ENCODE data around the gene TIRAP. TPM values are rescaled to one million over a fixed set of nuclear protein-coding genes. Genes with fewer than 3 reads are reported as not detected.

The TIRAP gene
- total and polyA plus RNA-seq, 2 of the 8 experiments (the other 6 are each of a cell fraction or from before 2014, with no cell fraction given) = 5.3 TPM

GRCh38 chr11:126284829-126285228 is 1.9 kb downstream of the TIRAP start:
- Histone ChIP-seq H2BK120ac (replicated peaks; ENCODE audit: low read depth, low read length) (no peak overlapping the region), H3K79me1 (ENCODE audit: low read depth, low read length) (peaks cover 2% of the 10 kb centered on the region; the same call in 1 of the 2 replicates), H2BK15ac (ENCODE audit: low read length) (no peak overlapping the region), H2AK5ac (ENCODE audit: low read depth, low read length) (no peak overlapping the region), H3K4me1 (replicated peaks in 1 of 4; ENCODE audit: control insufficient read depth in 3 of 4, insufficient read depth in 4 of 4, low read length in 3 of 4) (peaks cover 0 to 6% (median 4%) of the 10 kb centered on the region in 4 experiments; a peak in 4 of 7 replicates), H3K27me3 (replicated peaks in 1 of 4; ENCODE audit: control insufficient read depth in 3 of 4, extremely low read depth in 1 of 4, insufficient read depth in 3 of 4, low read length in 3 of 4) (peaks cover 0 to 5% (median 2%) of the 10 kb centered on the region in 4 experiments; a peak in 4 of 7 replicates), H3K4ac (replicated peaks; ENCODE audit: insufficient read length, low read depth, low read length) (no peak overlapping the region), H3K9ac (replicated peaks in 1 of 4; ENCODE audit: extremely low read depth in 1 of 4, low read depth in 3 of 4, low read length in 3 of 4) (no peak overlapping the region), H3K23ac (ENCODE audit: insufficient read length) (no peak overlapping the region), H4K91ac (replicated peaks; ENCODE audit: insufficient read length, low read length) (no peak overlapping the region), H3K36me3 (ENCODE audit: control insufficient read depth in 2 of 4, insufficient read depth in 4 of 4, low read length in 3 of 4) (no peaks in the 10 kb centered on the region), H2BK12ac (ENCODE audit: low read depth, low read length) (no peak overlapping the region), H4K5ac (ENCODE audit: insufficient read length, low read depth, low read length) (no peak overlapping the region), H4K8ac (ENCODE audit: extremely low read depth, insufficient read depth, low read length) (no peak overlapping the region), H3K27ac (ENCODE audit: low read depth, low read length) (no peak overlapping the region), H3K4me3 (ENCODE audit: extremely low read depth in 1 of 4, insufficient read depth in 2 of 4, low read depth in 3 of 4, low read length in 4 of 4) (no peak overlapping the region), H3K14ac (ENCODE audit: insufficient read length) (no peak overlapping the region), H3K4me2 (ENCODE audit: insufficient read depth in 1 of 2, low read depth in 2 of 2, low read length in 2 of 2) (no peak overlapping the region), H3K79me2 (ENCODE audit: control insufficient read depth in 1 of 2, insufficient read depth in 2 of 2, low read length in 2 of 2) (no peaks in the 10 kb centered on the region), H2AFZ (ENCODE audit: low read length) (no peak overlapping the region), H4K20me1 (replicated peaks in 1 of 2; ENCODE audit: control insufficient read depth in 1 of 2, insufficient read depth in 2 of 2, low read length in 2 of 2) (no peaks in the 10 kb centered on the region), H2BK5ac (ENCODE audit: low read depth, low read length) (no peak overlapping the region), H3K56ac (replicated peaks; ENCODE audit: insufficient read length, low read depth, low read length) (no peak overlapping the region), H3K23me2 (ENCODE audit: low read depth, low read length) (peaks cover 13% of the 10 kb centered on the region), H3K9me3 (ENCODE audit: insufficient read depth in 2 of 2, low read depth in 1 of 2, low read length in 1 of 2) (no peaks in the 10 kb centered on the region), H3K18ac (ENCODE audit: extremely low read depth, low read length) (no peak overlapping the region), H2BK20ac (ENCODE audit: low read length) (no peak overlapping the region)
- 92% methylated on average over 6 of the region's 6 CpGs; no CpG with 5 or more reads in 1 of the 2 experiments for WGBS, 2 experiments (ENCODE audit: extremely low coverage in 1 of 2, insufficient coverage in 1 of 2, insufficient read length in 1 of 2, insufficient replicate concordance in 2 of 2, low coverage in 1 of 2, low lambda C conversion rate in 2 of 2, missing lambda C conversion rate in 1 of 2)
- ChIA-PET CTCF (ENCODE audit: partially characterized antibody) (interaction anchor here (1.1 kb wide), 1 partner anchor 13 kb away, joined by 3 read pairs; no protein-coding TSS in a partner anchor), POLR2A (ENCODE audit: partially characterized antibody) (interaction anchor here (0.7 to 1.8 kb wide), 3 partner anchors 10 to 144 kb away, joined by 4 to 5 read pairs (median 5); partner anchors contain the start of gene DCPS)
- TF ChIP-seq CHD1 (IDR thresholded peaks at IDR 0.05; ENCODE audit: low read depth, low read length) (no peak), MAFK (IDR thresholded peaks at IDR 0.05; ENCODE audit: low read depth, low read length) (no peak), TAF7 (optimal IDR thresholded peaks at IDR 0.05; ENCODE audit: borderline replicate concordance, low read depth, low read length) (no peak), EZH2 (IDR thresholded peaks at IDR 0.05; ENCODE audit: low read depth, low read length, severe bottlenecking) (no peak), JUND (IDR thresholded peaks at IDR 0.05; ENCODE audit: low read length) (no peak), YY1 (IDR thresholded peaks at IDR 0.05; ENCODE audit: low read depth, low read length) (no peak), CHD2 (IDR thresholded peaks at IDR 0.05; ENCODE audit: low read length) (no peak), TAF1 (IDR thresholded peaks at IDR 0.05; ENCODE audit: low read depth, low read length) (no peak), POLR2A (IDR thresholded peaks at IDR 0.05; ENCODE audit: control extremely low read depth in 1 of 2, low read depth in 2 of 2, low read length in 2 of 2) (no peak), SRF (IDR thresholded peaks at IDR 0.05; ENCODE audit: low read depth, low read length) (no peak)
- no peak for DNase-seq (ENCODE audit: low read depth in 1 of 2, low spot score in 2 of 2)
- no peak for FAIRE-seq

All from H1 (cell line).